K562 (cell line): ENCODE measurements around the gene CD34. TPM values are rescaled to one million over a fixed set of nuclear protein-coding genes. Genes with fewer than 3 reads are reported as not detected.

Experiments used
- C11orf30 ChIP-seq: fragments of 450-650 bp; IDR thresholded peaks from 2 replicates; pipeline ENCODE4 v1.6.1; 2016; ENCODE audit warnings: low read depth, mild to moderate bottlenecking
- CCAR2 ChIP-seq: fragments of 200-400 bp; formaldehyde crosslinking; IDR thresholded peaks from 2 replicates; pipeline ENCODE4 v1.6.1; 2017; ENCODE audit warnings: mild to moderate bottlenecking, low read depth, low read length
- ETV5 ChIP-seq: sonication (generic); formaldehyde crosslinking; IDR thresholded peaks from 2 replicates; pipeline ENCODE4 v1.4.0; 2020; ENCODE audit warnings: low read depth, mild to moderate bottlenecking, missing genetic modification reagents
- GABPB2 ChIP-seq: fragments of 250-450 bp; sonication (Bioruptor Pico); conservative IDR thresholded peaks from 2 replicates; pipeline ENCODE4 v1.5.1; 2021; ENCODE audit warnings: mild to moderate bottlenecking
- GATAD2A ChIP-seq: fragments of 450-650 bp; IDR thresholded peaks from 2 replicates; pipeline ENCODE4 v1.6.1; 2017
- GTF3C2 ChIP-seq: IDR thresholded peaks from 3 replicates; pipeline ENCODE4 v1.6.1; 2011; ENCODE audit warnings: borderline replicate concordance, mild to moderate bottlenecking, moderate library complexity; ENCODE audit not compliant: insufficient read length; ENCODE audit errors: extremely low read depth
- HLTF ChIP-seq: fragments of 450-650 bp; IDR thresholded peaks from 2 replicates; pipeline ENCODE4 v1.6.1; 2016
- KLF1 ChIP-seq: fragments of 450-650 bp; IDR thresholded peaks from 2 replicates; pipeline ENCODE4 v1.6.1; 2016; ENCODE audit warnings: missing genetic modification characterization, missing compliant biosample characterization
- MEF2D ChIP-seq: conservative IDR thresholded peaks from 2 replicates; pipeline ENCODE4 v1.6.1; 2016; ENCODE audit warnings: low read depth, missing genetic modification characterization, missing compliant biosample characterization
- MLLT1 ChIP-seq, 2 experiments: fragments of 450-650 bp; IDR thresholded peaks; 2 replicates each; pipeline ENCODE4 v1.6.1; 2016
- PCBP2 ChIP-seq: fragments of 200-400 bp; formaldehyde crosslinking; IDR thresholded peaks from 2 replicates; pipeline ENCODE4 v1.6.1; 2018; ENCODE audit warnings: low read length, low read depth, mild to moderate bottlenecking, moderate library complexity; ENCODE audit not compliant: poor library complexity, severe bottlenecking
- PHF20 ChIP-seq: fragments of 450-650 bp; IDR thresholded peaks from 2 replicates; pipeline ENCODE4 v1.6.1; 2018; ENCODE audit not compliant: partially characterized antibody
- RAD51 ChIP-seq: fragments of 450-650 bp; IDR thresholded peaks from 2 replicates; pipeline ENCODE4 v1.7.1; 2016; ENCODE audit warnings: low read depth, mild to moderate bottlenecking, borderline replicate concordance
- SNAPC5 ChIP-seq: fragments of 250-450 bp; sonication (Bioruptor Pico); IDR thresholded peaks from 2 replicates; pipeline ENCODE4 v1.8.0; 2021; ENCODE audit warnings: moderate library complexity, mild to moderate bottlenecking, inconsistent platforms
- SP1 ChIP-seq: sonication (generic); formaldehyde crosslinking; IDR thresholded peaks from 2 replicates; pipeline ENCODE4 v1.8.1; 2022; ENCODE audit warnings: mild to moderate bottlenecking, missing genetic modification reagents
- TFAM ChIP-seq: fragments of 250-450 bp; sonication (Bioruptor Pico); conservative IDR thresholded peaks from 2 replicates; pipeline ENCODE4 v1.5.0; 2021; ENCODE audit warnings: mild to moderate bottlenecking, moderate library complexity
- YY1 ChIP-seq, 3 experiments: IDR thresholded peaks; 2 replicates each; pipeline ENCODE4 v1.6.1; 2011; ENCODE audit warnings: low read length in 2 of 3, mild to moderate bottlenecking in 2 of 3, moderate library complexity in 2 of 3, borderline replicate concordance in 1 of 3, control low read depth in 1 of 3, low read depth in 1 of 3; ENCODE audit not compliant: insufficient read depth in 3 of 3, insufficient replicate concordance in 2 of 3, control insufficient read depth in 1 of 3, insufficient read length in 1 of 3; ENCODE audit errors: extremely low read depth in 1 of 3
- ZMIZ1 ChIP-seq, 2 experiments: fragments of 150-350 bp in 1 of 2; IDR thresholded peaks; 2 replicates each; pipeline ENCODE4 v1.6.1; 2012 to 2016; ENCODE audit warnings: low read depth in 2 of 2, low read length in 2 of 2, mild to moderate bottlenecking in 1 of 2, moderate library complexity in 1 of 2
- ZNF184 ChIP-seq: sonication (generic); formaldehyde crosslinking; IDR thresholded peaks from 2 replicates; pipeline ENCODE4 v1.5.0; 2020; ENCODE audit warnings: missing genetic modification reagents
- ZNF431 ChIP-seq: sonication (generic); formaldehyde crosslinking; IDR thresholded peaks from 2 replicates; pipeline ENCODE4 v1.8.0; 2022; ENCODE audit warnings: mild to moderate bottlenecking, missing genetic modification reagents
- ZNF57 ChIP-seq: fragments of 450-650 bp; formaldehyde crosslinking; IDR thresholded peaks from 2 replicates; pipeline ENCODE4 v1.4.0; 2020; ENCODE audit warnings: mild to moderate bottlenecking, moderate library complexity
- ZNF778 ChIP-seq: fragments of 450-650 bp; formaldehyde crosslinking; IDR thresholded peaks from 2 replicates; pipeline ENCODE4 v1.4.0; 2020; ENCODE audit warnings: mild to moderate bottlenecking, moderate library complexity
- polyA plus RNA-seq, 8 experiments: library from polyadenylated mRNA; depleted of rRNA in 4 of 8; stranded (reverse) in 5 of 8; unstranded in 3 of 8; fragments of >200 nt; fragmentation: Nextera tagmentation in 2 of 8; fragmentation: Illumina TruSeq in 1 of 8; extraction: Ambion mirVana in 2 of 8; extraction: Trizol in 1 of 8; gene quantifications; 2 replicates each; pipeline versions ENCODE4 v1.2.1 to v1.2.3, GENCODE V29; 2011 to 2014; ENCODE audit warnings: inconsistent platforms in 1 of 8, missing spikeins in 1 of 8
- total RNA-seq, 7 experiments: library from RNA; depleted of rRNA in 6 of 7; stranded (reverse); fragments of >200 nt in 6 of 7; fragmentation: Illumina TruSeq in 2 of 7; extraction: Trizol in 2 of 7; gene quantifications; 2 replicates each; pipeline versions ENCODE4 v1.2.1 to v1.2.3, GENCODE V29; 2011 to 2021; ENCODE audit warnings: low replicate concordance in 1 of 7

CD34 gene
- total and polyA plus RNA-seq, 9 of the 15 experiments (the other 6 are each of a cell fraction or from before 2014, with no cell fraction given), result not detected

GRCh38 chr1:207891148-207891547 lies 19.8 kb downstream of the CD34 start (continued):
- no peak for TF ChIP-seq GTF3C2
- no peak for TF ChIP-seq CCAR2
- TF ChIP-seq HLTF, result no peak
- no peak for TF ChIP-seq ZNF57 (CRISPR knock-in tag)
- no peak for TF ChIP-seq MEF2D
- TF ChIP-seq MLLT1 (IDR thresholded peaks at IDR 0.05), result no peak
- no peak for TF ChIP-seq ZMIZ1 (IDR thresholded peaks at IDR 0.05; ENCODE audit: low read depth in 2 of 2, low read length in 2 of 2)
- no peak for TF ChIP-seq PHF20
- no peak for TF ChIP-seq SNAPC5 (CRISPR knock-in tag)
- no peak for TF ChIP-seq ETV5 (CRISPR knock-in tag)
- no peak for TF ChIP-seq TFAM
- TF ChIP-seq KLF1 (tag), result no peak
- TF ChIP-seq ZNF431 (CRISPR knock-in tag), result no peak
- no peak for TF ChIP-seq GATAD2A
- no peak for TF ChIP-seq YY1 (IDR thresholded peaks at IDR 0.05; ENCODE audit: borderline replicate concordance in 1 of 3, control insufficient read depth in 1 of 3, extremely low read depth in 1 of 3, insufficient read depth in 3 of 3, insufficient read length in 1 of 3, insufficient replicate concordance in 2 of 3, low read depth in 1 of 3, low read length in 2 of 3)
- TF ChIP-seq ZNF778 (CRISPR knock-in tag), result no peak
- no peak for TF ChIP-seq SP1 (CRISPR knock-in tag)
- TF ChIP-seq PCBP2, result no peak
- TF ChIP-seq GABPB2 (CRISPR knock-in tag), result no peak
- no peak for TF ChIP-seq RAD51
- TF ChIP-seq ZNF184 (CRISPR knock-in tag), result no peak
- no peak for TF ChIP-seq C11orf30
- TF ChIP-seq, all 486 proteins: peak for 12
